Measurements from ENCODE around the gene NKX3-2.

The NKX3-2 gene

GRCh38 chr4:13541176-13541604, 3.1 kb downstream of the NKX3-2 start:
- no peak for DNase-seq
- TF ChIP-seq POLR2A (IDR thresholded peaks at IDR 0.05; ENCODE audit: low read length) (no peak), GATA1 (IDR thresholded peaks at IDR 0.05; ENCODE audit: low read depth, low read length) (no peak)

- no peak for DNase-seq
- TF ChIP-seq GATA1 (IDR thresholded peaks at IDR 0.05; ENCODE audit: low read depth, low read length) = no peak
- TF ChIP-seq POLR2A (IDR thresholded peaks at IDR 0.05; ENCODE audit: low read length) = no peak
Observed at GRCh38 chr4:13540446-13541175, 3.7 kb downstream of the NKX3-2 start.

GRCh38 chr4:13539619-13540445, 4.5 kb downstream of the NKX3-2 start:
- DNase-seq = no peak
- no peak for TF ChIP-seq GATA1 (IDR thresholded peaks at IDR 0.05; ENCODE audit: low read depth, low read length)
- no peak for TF ChIP-seq POLR2A (IDR thresholded peaks at IDR 0.05; ENCODE audit: low read length)

DNA sequence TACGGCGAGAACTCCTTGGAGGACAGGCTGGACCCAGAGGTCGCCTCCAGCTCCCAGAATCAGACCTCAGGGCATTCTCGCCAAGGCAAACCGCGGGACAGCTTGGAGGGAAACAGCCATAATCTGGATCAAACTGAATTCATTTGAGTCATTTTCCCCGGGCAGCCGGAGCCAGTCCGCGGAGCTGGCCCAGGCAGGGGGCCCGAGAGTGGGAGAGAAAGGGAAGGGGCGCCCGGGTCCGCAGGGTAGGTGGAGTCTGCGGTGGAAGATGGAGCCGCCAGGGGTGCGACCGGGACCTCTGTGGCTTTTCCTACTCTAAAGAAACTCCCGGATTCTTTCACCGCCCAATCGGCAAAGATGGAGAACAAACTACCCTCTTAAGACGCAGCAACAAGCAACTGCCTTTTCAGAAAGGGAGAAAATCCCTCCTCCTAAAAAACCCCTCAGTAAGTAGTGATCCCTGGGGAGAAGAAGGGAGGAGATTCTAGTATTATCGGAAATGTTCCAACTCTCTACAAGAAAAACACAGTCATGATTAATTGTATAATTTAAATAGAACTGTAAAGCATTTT, 5.2 kb downstream of the NKX3-2 start:
- no peak for TF ChIP-seq GATA1 (IDR thresholded peaks at IDR 0.05; ENCODE audit: low read depth, low read length)
- no peak for TF ChIP-seq POLR2A (IDR thresholded peaks at IDR 0.05; ENCODE audit: low read length)
- no peak for DNase-seq

GRCh38 chr4:13538427-13538973, 5.8 kb downstream of the NKX3-2 start:
- no peak for DNase-seq
- TF ChIP-seq POLR2A (IDR thresholded peaks at IDR 0.05; ENCODE audit: low read length) = no peak
- no peak for TF ChIP-seq GATA1 (IDR thresholded peaks at IDR 0.05; ENCODE audit: low read depth, low read length)

DNA sequence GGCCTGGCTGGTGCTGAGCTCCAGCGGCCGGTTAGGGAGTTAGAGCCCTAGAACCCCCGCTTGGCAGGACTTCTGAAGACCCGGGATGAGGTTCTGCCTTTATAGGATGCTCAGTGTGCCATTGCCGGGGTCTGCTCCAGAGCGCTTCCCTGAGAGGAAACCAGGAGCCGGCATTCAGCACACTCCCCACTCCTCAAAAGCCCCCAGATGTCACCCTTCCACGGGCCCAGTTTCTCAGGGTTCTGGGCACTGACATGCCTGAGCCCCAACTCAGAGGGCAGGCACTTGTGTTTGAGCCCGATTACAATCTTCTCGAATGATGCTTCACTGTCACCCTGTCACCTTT, 6.5 kb downstream of the NKX3-2 start:
- DNase-seq = no peak
- TF ChIP-seq GATA1 (IDR thresholded peaks at IDR 0.05; ENCODE audit: low read depth, low read length) (no peak), POLR2A (IDR thresholded peaks at IDR 0.05; ENCODE audit: low read length) (no peak)

- TF ChIP-seq POLR2A (IDR thresholded peaks at IDR 0.05; ENCODE audit: low read length) (no peak), GATA1 (IDR thresholded peaks at IDR 0.05; ENCODE audit: low read depth, low read length) (no peak)
- DNase-seq = no peak
Observed at GRCh38 chr4:13537011-13537831, 7.1 kb downstream of the NKX3-2 start.

DNA sequence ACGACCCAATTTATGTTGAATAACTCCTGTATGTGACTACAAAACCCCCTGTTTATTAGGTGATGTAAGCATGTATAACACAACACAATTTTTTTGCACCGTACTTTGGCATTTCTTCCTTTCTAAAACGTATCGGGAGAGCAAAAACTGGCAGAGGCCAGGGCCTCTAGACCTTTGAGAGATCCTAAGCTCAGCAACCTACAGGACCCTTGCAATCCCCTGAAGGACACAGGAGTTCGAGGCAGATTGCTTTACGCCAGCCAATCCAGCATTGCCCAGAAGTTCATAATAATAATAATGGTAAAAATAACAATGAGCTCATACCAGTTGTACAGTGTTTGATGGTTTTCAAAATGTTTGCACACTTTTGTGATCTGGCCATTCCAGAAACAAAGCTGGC, 7.7 kb downstream of the NKX3-2 start:
- DNase-seq = no peak
- no peak for TF ChIP-seq GATA1 (IDR thresholded peaks at IDR 0.05; ENCODE audit: low read depth, low read length)
- TF ChIP-seq POLR2A (IDR thresholded peaks at IDR 0.05; ENCODE audit: low read length) = no peak

DNA sequence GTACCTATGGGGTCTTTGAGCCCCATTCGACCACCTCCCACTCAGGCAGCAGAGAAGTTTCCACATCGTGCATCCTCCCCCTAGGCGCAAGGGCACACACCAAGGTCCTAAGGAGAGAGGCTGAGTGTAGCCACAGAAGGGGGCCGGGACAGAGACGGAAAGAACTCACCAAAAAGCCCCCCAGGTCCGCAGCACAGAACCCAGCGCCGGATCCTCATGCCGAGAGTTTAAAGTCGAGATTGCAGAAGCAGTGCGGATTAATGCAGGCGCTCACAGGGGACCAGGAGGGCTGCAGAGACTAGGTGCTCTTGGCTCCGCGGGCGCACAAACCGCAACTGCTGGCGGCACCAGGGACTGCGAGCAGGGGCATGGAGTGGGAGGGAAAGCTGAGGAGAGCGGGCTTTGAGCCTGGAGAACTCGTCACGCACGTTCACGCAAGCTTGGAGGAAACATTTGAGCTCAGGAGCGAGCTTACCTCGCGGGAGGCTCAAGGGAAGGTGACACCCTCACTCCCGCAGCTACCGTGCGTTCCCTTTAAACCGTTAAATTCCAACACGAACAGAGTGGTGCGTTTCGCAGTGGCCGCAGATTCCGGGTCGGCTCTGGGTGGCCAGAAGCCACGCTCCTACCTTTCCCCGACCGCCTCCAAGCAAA, 8.5 kb downstream of the NKX3-2 start:
- TF ChIP-seq GATA1 (IDR thresholded peaks at IDR 0.05; ENCODE audit: low read depth, low read length) (no peak), POLR2A (IDR thresholded peaks at IDR 0.05; ENCODE audit: low read length) (no peak)
- DNase-seq = no peak

DNA sequence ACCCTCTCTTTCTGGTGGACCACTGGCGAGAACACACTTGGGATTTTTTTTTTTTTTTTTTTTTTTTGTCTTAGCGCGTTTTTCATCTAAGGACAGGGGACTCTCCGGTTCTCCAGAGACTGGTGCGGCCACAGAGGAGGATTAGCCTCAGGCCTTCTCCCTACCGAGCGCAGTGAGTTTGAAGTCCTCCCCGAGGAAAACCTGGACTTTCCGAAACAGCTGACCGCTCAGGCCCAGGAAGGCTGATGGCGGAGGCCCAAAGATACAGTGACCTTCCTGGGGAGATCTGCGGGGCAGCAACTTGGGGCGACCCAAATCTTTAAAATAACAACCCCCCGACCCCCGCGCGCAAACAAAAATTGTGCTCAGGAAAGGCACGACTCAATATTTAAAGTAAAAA, 9.2 kb downstream of the NKX3-2 start:
- TF ChIP-seq POLR2A (IDR thresholded peaks at IDR 0.05; ENCODE audit: low read length) (no peak), GATA1 (IDR thresholded peaks at IDR 0.05; ENCODE audit: low read depth, low read length) (no peak)
- DNase-seq = no peak

GRCh38 chr4:13534344-13535063, 9.8 kb downstream of the NKX3-2 start:
- DNase-seq = no peak
- TF ChIP-seq GATA1 (IDR thresholded peaks at IDR 0.05; ENCODE audit: low read depth, low read length) = no peak
- no peak for TF ChIP-seq POLR2A (IDR thresholded peaks at IDR 0.05; ENCODE audit: low read length)

GRCh38 chr4:13533670-13534343, 10.5 kb downstream of the NKX3-2 start:
- TF ChIP-seq POLR2A (IDR thresholded peaks at IDR 0.05; ENCODE audit: low read length) (no peak), GATA1 (IDR thresholded peaks at IDR 0.05; ENCODE audit: low read depth, low read length) (no peak)
- DNase-seq = no peak

Data from erythroblast (primary cell).